K562 (cell line): Measurements from ENCODE around the gene NPAS3. TPM values are rescaled to one million over a fixed set of nuclear protein-coding genes. Genes with fewer than 3 reads are reported as not detected.

Experiments used
- ATAC-seq: fragments of 200-7000 bp; cut with Tn5 transposase; 3 replicates; pipeline ENCODE4 v1.9.1; 2020; ENCODE audit warnings: moderate library complexity
- BruUV-seq: library from RNA; stranded (reverse); fragments of 400-500 nt; replicated peaks from 2 replicates; lab custom pipeline; 2021; lab: Mats Ljungman, UMichigan
- CTCF ChIA-PET: fragments of 300-600 bp; formaldehyde crosslinking; extraction: SDS; loops from one replicate; lab custom pipeline; 2021; ENCODE audit warnings: low intra/inter-chr PET ratio; lab: Yijun Ruan, JAX
- POLR2A ChIA-PET: fragments of 300-600, 350-650 bp; sonication (Branson Sonifier 250); formaldehyde crosslinking; extraction: SDS; loops from one replicate; lab custom pipeline; 2021; ENCODE audit warnings: antibody characterized with exemption, inconsistent platforms; lab: Yijun Ruan, JAX
- DNase-seq, 4 experiments: peaks; one replicate each; pipeline versions ENCODE4 v3.0.0 to v3.0.0-alpha.2; 2011 to 2018; ENCODE audit warnings: low spot score in 3 of 4, mixed read lengths in 3 of 4; ENCODE audit errors: extremely low read depth in 1 of 4
- FAIRE-seq: peaks from 2 replicates; lab custom pipeline; 2011; peaks lifted over from hg19 to GRCh38; lab: Jason Lieb, UNC
- H2AFZ ChIP-seq: 2 replicates; pipeline ENCODE4 v1.6.0; 2011; ENCODE audit warnings: low read depth, low read length, control low read depth, inconsistent platforms
- H3K27ac ChIP-seq: fragments of 200-600 bp; 3 replicates; pipeline ENCODE4 v1.8.0; 2011; ENCODE audit warnings: low read depth, mild to moderate bottlenecking, control low read depth, inconsistent platforms, low read length, moderate library complexity, mixed read lengths; ENCODE audit errors: extremely low read depth
- H3K27me3 ChIP-seq, 2 experiments: fragments of 300-600 bp in 1 of 2; 2 replicates in 1 of 2; 3 replicates in 1 of 2; pipeline versions ENCODE4 v1.6.0 to v1.8.0; 2011; ENCODE audit warnings: inconsistent platforms in 2 of 2, low read length in 2 of 2, mild to moderate bottlenecking in 1 of 2, mixed read lengths in 1 of 2, moderate library complexity in 1 of 2; ENCODE audit not compliant: control insufficient read depth in 2 of 2, insufficient read depth in 2 of 2
- H3K36me3 ChIP-seq: fragments of 300-600 bp; 3 replicates; pipeline ENCODE4 v1.8.0; 2011; ENCODE audit warnings: mild to moderate bottlenecking, low read length, inconsistent platforms; ENCODE audit not compliant: control insufficient read depth, insufficient read depth
- H3K4me1 ChIP-seq, 2 experiments: fragments of 200-600 bp in 1 of 2; replicated peaks in 1 of 2; 2 replicates in 1 of 2; 3 replicates in 1 of 2; pipeline versions ENCODE4 v1.5.1 to v1.8.0; 2011; ENCODE audit warnings: inconsistent platforms in 2 of 2, low read length in 2 of 2, mild to moderate bottlenecking in 1 of 2, mixed read lengths in 1 of 2, moderate library complexity in 1 of 2; ENCODE audit not compliant: control insufficient read depth in 2 of 2, insufficient read depth in 2 of 2
- H3K4me2 ChIP-seq: 2 replicates; pipeline ENCODE4 v1.6.1; 2011; ENCODE audit warnings: low read length, control low read depth, inconsistent platforms, mixed read lengths; ENCODE audit not compliant: insufficient read depth
- H3K4me3 ChIP-seq: fragments of 200-600 bp; sonication (generic), shearing (Covaris generic); 2 replicates; pipeline ENCODE4 v1.5.1; 2016; ENCODE audit warnings: control low read depth, inconsistent platforms
- H3K79me2 ChIP-seq: fragments of 200-600 bp; 3 replicates; pipeline ENCODE4 v1.8.0; 2011; ENCODE audit warnings: low read length, inconsistent platforms; ENCODE audit not compliant: control insufficient read depth, insufficient read depth
- H3K9ac ChIP-seq, 2 experiments: 2 replicates each; pipeline versions ENCODE4 v1.6.0 to v1.6.1; 2011; ENCODE audit warnings: low read depth in 2 of 2, low read length in 2 of 2, control low read depth in 1 of 2, inconsistent platforms in 1 of 2, mild to moderate bottlenecking in 1 of 2, mixed read lengths in 1 of 2; ENCODE audit not compliant: insufficient read depth in 1 of 2
- H3K9me1 ChIP-seq: one replicate; pipeline ENCODE4 v1.6.0; 2011; ENCODE audit warnings: inconsistent platforms, mild to moderate bottlenecking, low read length, moderate library complexity; ENCODE audit not compliant: control insufficient read depth, insufficient read depth
- H3K9me3 ChIP-seq: replicated peaks from 2 replicates; pipeline ENCODE4 v1.5.1; 2011; ENCODE audit warnings: low read depth, low read length, inconsistent platforms; ENCODE audit not compliant: control insufficient read depth, insufficient read depth
- H4K20me1 ChIP-seq: replicated peaks from 2 replicates; pipeline ENCODE4 v1.6.1; 2011; ENCODE audit warnings: low read length, inconsistent platforms, mixed read lengths; ENCODE audit not compliant: control insufficient read depth, insufficient read depth
- CGGBP1 ChIP-seq: fragments of 250-450 bp; sonication (Bioruptor Pico); IDR thresholded peaks from 2 replicates; pipeline ENCODE4 v1.9.0; 2021; ENCODE audit warnings: mild to moderate bottlenecking
- KLF10 ChIP-seq: fragments of 250-450 bp; sonication (Bioruptor Pico); IDR thresholded peaks from 2 replicates; pipeline ENCODE4 v1.6.1; 2021; ENCODE audit warnings: matching md5 sums
- LEF1 ChIP-seq: fragments of 450-650 bp; IDR thresholded peaks from 2 replicates; pipeline ENCODE4 v1.6.1; 2016; ENCODE audit warnings: mild to moderate bottlenecking
- SAFB2 ChIP-seq: fragments of 200-400 bp; formaldehyde crosslinking; IDR thresholded peaks from 2 replicates; pipeline ENCODE4 v1.6.1; 2018; ENCODE audit warnings: borderline replicate concordance, low read length, low read depth, moderate library complexity; ENCODE audit not compliant: severe bottlenecking
- STAG1 ChIP-seq: sonication (generic); formaldehyde crosslinking; IDR thresholded peaks from 2 replicates; pipeline ENCODE4 v1.5.0; 2020; ENCODE audit warnings: missing genetic modification reagents, borderline replicate concordance
- TCF7 ChIP-seq: sonication (generic); IDR thresholded peaks from 2 replicates; pipeline ENCODE4 v1.6.1; 2016; ENCODE audit warnings: antibody characterized with exemption, borderline replicate concordance
- TSC22D4 ChIP-seq: fragments of 450-650 bp; IDR thresholded peaks from 2 replicates; pipeline ENCODE4 v1.6.1; 2016; ENCODE audit warnings: missing genetic modification characterization, missing biosample characterization, control low read depth
- TSHZ1 ChIP-seq: fragments of 250-450 bp; sonication (Bioruptor Pico); IDR thresholded peaks from 2 replicates; pipeline ENCODE4 v1.4.0; 2020; ENCODE audit warnings: mild to moderate bottlenecking, moderate library complexity
- WGBS: fragments of 100-300 bp; shearing (Covaris generic); methylation state at CpG from one replicate; pipeline ENCODE4 v1.1.6; 2016; ENCODE audit warnings: low coverage, mixed read lengths; ENCODE audit not compliant: insufficient coverage; ENCODE audit errors: missing lambda C conversion rate; 5-methylcytosine and 5-hydroxymethylcytosine counted together
- in situ Hi-C: fragments of 300-500 bp; cut with MboI; formaldehyde crosslinking; loops from 4 replicates; pipeline ENCODE4 v1.15.0; 2018; ENCODE audit warnings: inconsistent platforms, mixed read lengths
- intact Hi-C: fragments of 100-400 bp; cut with micrococcal nuclease; formaldehyde crosslinking; loops from 2 replicates; pipeline ENCODE4 v1.14.2; 2022
- polyA plus RNA-seq, 8 experiments: library from polyadenylated mRNA; depleted of rRNA in 4 of 8; stranded (reverse) in 5 of 8; unstranded in 3 of 8; fragments of >200 nt; fragmentation: Nextera tagmentation in 2 of 8; fragmentation: Illumina TruSeq in 1 of 8; extraction: Ambion mirVana in 2 of 8; extraction: Trizol in 1 of 8; gene quantifications; 2 replicates each; pipeline versions ENCODE4 v1.2.1 to v1.2.3, GENCODE V29; 2011 to 2014; ENCODE audit warnings: inconsistent platforms in 1 of 8, missing spikeins in 1 of 8
- total RNA-seq, 7 experiments: library from RNA; depleted of rRNA in 6 of 7; stranded (reverse); fragments of >200 nt in 6 of 7; fragmentation: Illumina TruSeq in 2 of 7; extraction: Trizol in 2 of 7; gene quantifications; 2 replicates each; pipeline versions ENCODE4 v1.2.1 to v1.2.3, GENCODE V29; 2011 to 2021; ENCODE audit warnings: low replicate concordance in 1 of 7

The NPAS3 gene
- total and polyA plus RNA-seq, 9 of the 15 experiments (the other 6 are each of a cell fraction or from before 2014, with no cell fraction given) = 0.04 TPM; not detected in 8

GRCh38 chr14:32947081-32947480, 8.4 kb downstream of the NPAS3 start (continued):
- TF ChIP-seq SAFB2 = no peak
- no peak for TF ChIP-seq CGGBP1 (CRISPR knock-in tag)
- no peak for TF ChIP-seq KLF10
- TF ChIP-seq TSHZ1 (CRISPR knock-in tag) = no peak

GRCh38 chr14:32947792-32948191, 9.1 kb downstream of the NPAS3 start:
- in situ Hi-C loops = no loop called here
- Histone ChIP-seq H3K36me3 (no peaks in the 10 kb centered on the region), H3K4me2 (no peak overlapping the region), H3K4me3 (no peak overlapping the region), H4K20me1 (no peaks in the 10 kb centered on the region), H3K79me2 (no peaks in the 10 kb centered on the region), H3K27ac (no peak overlapping the region), H3K27me3 (no peaks in the 10 kb centered on the region), H2AFZ (no peak overlapping the region), H3K9me1 (no peaks in the 10 kb centered on the region), H3K9me3 (no peaks in the 10 kb centered on the region), H3K9ac (no peak overlapping the region), H3K4me1 (no peaks in the 10 kb centered on the region)
- intact Hi-C loops = no loop called here
- CTCF ChIA-PET = no interaction called here
- WGBS = 0% methylated on average over 2 of the region's 2 CpGs
- no peak for DNase-seq
- no TSS peak for BruUV-seq
- POLR2A ChIA-PET = no interaction called here
- TF ChIP-seq LEF1 (no peak), STAG1 (no peak), TCF7 (no peak), TSC22D4 (no peak)
- FAIRE-seq = no peak
- ATAC-seq = no peak
